HuH-7 (cell line): Measurements from ENCODE around the gene SLC25A27.

Experiments
- DNase-seq: peaks from one replicate; pipeline ENCODE4 v3.0.0; 2011; ENCODE audit warnings: low spot score

Gene SLC25A27

DNA sequence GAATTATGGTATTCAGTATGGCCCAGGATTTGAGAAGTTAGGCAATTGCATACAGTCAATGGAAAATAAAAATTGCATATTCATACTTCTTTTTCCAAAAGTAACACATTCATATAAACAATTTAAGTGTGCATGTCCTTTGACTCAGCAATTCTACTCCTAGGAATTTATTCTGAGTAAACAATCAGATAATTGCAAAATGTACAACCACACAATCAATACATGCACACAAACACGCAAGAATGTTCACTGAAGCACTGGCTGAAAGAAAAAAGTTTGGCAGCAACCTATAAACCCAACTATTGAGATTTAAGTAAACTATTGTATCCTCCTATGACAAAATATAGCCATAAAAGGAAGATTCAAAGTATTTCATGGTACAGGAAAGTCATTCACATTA is 1.8 kb upstream of the SLC25A27 start:
- no peak for DNase-seq

DNA sequence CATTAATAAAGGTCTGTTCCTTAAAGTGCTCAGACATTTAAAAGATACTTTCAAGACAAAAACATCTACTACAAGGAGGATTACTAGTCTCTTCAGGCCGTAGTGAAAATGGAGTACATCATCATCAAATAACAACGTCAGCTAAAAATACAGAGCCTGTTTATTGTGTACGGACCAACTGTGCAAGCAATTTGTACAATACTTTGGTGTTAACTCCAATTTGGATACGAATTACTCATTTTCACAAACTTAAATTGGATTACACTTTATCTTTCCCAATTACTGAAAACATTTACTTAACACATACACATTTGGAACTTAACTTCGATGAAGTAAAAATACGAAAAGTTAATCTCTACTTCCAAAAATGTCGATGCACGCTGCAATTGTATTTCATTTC is 959 bp upstream of the SLC25A27 start:
- DNase-seq, result no peak

DNA sequence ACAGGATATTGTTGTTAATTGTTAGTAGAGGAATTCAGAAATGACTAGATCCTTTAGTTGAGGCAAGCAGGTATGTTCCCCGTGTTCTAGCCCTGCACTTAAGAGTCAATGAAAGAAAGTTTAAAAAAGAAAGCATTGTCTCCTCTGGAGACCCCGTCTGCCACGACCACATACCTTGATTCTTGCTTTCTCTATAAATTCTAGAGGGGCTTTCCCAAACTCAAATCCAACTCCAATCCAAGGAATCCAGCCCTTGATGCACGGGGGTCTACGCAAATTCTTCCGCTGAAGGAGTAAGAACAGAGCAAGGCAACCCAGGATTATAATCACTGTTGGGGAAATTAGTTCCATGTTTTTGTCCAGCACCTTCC is 558 bp upstream of the SLC25A27 start:
- DNase-seq, result no peak

DNA sequence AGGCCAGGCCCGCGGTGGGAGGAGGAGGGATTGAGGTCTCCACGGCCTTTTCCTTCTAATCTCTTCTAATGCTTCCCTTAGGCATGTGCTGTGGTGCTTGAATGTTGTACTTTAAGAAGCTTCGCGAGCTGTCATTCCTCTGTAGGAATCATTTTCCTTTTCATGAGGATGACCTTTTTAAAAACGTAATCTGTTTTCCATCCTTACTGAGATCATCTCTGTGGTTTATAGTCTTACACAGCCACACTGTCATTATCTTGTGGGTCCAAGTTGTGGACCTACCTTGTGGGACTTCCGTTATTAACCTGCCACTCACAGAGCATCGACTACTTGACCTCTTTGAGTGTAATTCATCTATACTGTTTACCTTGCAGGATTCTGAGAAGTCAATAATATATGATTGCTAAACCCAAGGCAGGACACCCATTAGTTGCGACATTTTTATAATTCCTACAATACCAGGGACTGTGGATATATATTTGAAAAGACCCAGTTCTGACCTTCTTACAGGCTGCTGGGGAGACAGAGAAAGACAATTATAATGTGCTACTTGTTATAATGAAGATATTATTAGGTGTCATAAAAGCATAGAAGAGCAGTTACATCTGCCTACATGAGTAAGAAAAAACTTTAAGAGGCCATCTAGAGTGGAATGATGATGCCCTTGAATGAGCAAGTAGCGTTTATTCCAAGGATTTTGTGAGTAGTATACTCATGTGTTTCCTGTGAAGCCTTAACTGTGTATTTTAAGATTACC is 842 bp downstream of the SLC25A27 start:
- DNase-seq, result no peak

DNA sequence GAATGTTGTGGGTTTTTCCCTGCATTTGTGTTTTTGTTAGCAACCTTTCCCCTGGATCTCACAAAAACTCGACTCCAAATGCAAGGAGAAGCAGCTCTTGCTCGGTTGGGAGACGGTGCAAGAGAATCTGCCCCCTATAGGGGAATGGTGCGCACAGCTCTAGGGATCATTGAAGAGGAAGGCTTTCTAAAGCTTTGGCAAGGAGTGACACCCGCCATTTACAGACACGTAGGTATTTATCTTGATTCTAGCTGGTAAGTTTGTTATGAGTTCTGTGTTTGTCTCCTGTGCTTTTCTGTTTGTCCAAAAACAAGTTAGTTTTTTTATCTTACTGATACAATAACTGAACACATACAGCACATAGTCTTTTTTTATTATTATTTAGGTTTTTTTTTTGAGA is 3.0 kb downstream of the SLC25A27 start:
- peak; percentile 46 for DNase-seq

DNA sequence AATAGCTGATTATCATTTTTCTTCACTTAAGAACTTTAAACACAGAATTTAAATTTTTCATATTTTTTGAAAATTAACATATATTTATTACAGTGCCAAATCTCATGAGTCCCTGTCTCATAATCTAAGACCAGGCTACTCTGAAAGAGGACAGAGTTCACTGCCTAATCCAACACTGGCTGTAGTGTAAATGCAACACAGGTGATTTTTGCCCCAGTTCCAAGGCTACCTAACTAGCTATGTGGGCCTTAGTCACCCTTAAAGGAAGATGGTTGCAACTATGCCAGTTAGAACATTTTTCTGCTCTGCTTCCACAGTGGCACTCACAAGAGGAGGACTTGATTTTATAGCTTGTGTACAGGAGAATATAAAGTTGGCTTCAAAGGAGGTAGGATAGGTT is 4.9 kb downstream of the SLC25A27 start:
- DNase-seq, result no peak

DNA sequence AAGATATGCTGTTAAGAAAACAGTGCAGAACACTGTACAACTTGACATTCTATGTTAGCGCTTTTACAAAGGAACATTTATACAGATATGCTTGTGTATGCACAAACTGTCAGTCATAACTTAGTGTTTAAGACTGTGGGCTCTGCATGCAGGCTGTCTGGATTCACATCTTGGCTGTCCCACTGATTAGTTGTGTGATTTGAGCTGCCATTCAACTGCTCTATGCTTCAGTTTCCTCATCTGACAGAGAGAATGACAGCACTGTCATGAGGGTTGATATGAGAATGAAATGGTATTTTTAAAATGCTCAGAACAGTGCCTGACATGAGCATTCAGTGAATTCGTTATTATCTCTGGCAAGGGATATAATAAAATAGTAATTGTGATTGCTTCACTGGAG is 8.7 kb downstream of the SLC25A27 start:
- DNase-seq, result no peak

DNA sequence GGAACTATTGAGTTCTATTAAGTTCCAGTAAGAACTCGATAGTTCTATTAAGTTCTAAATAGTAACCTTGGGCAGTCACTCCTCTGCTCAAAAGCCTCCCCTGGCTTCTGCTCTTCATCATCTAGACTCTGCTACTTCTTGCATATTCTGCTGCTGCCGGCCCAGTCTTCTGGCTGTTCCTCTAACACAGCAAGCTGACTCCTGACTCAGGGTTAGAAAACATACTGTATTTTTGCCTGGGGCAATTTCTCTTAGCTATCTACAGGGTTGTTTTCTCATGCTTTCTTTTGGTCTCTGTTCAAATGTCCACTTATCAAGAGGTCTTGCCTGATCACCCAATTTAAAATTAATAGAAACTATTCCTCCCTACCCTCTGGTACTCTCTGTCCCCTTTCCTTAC is 14.6 kb downstream of the SLC25A27 start:
- DNase-seq, result no peak

DNA sequence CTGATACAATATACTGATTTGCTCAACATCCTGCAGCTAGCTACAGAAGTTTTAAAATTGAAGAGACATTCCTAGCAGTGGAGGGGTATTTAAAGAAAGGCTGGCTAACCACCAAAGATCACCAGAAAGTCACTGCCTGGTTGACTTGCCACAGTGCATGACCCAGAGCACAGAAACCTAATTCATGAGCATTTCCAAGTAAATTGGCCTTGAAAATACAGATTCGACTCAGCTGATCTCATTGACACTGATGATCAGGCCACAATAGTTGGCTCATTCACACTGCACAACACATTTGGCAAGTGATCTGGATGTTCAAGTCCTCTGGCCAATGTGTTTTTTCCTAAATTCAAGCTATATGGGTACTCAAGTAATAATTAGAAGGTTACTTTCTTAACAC is 21.6 kb downstream of the SLC25A27 start:
- no peak for DNase-seq

DNA sequence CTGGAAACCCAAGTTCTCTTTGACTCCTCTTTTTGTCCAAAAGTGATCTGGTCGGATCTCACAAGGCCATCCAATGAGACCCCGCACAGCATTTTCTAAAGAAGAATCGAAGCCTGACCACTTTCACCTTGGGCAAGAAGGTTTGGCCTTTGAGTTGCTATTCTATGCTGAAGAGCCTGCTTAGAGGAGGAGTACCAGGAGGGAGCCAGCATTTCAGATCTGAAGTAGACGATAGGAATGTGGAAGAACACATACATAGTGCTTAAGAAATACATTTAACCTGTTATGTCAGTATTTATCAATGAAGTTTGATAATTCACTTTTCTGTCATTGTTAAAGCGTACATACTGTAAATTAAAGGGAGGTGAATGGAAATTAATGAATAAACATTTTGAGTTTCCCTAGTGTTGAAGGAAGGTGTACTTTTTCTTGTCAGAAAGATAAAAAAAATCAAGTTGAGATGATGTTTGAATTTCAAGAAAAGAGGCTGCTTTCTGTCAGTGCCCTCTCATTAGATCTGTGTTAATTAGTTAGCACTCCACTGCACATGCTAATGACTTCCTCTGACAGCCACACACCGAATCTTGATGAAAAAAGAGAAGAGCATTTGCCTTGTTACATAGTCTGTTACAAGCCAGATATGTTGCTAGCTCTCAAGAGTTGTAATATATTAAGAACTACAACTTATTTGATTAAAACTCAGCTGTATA is 24.0 kb downstream of the SLC25A27 start:
- no peak for DNase-seq

DNA sequence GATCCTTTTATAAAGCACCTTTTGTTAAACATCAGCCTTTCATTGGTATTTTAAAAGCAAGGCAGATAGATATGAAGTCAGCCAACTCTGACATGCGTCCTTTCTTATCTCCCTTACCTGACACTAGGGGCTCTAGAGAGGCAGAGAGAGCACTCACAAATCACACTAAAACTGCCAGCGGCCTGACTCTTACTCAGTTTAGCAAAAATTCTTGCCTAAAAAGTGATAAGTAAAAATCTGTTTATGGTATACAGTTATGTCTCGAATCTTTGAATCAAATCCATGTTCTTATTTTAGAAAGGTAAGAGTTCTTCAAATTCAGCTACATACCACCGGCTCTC is 24.5 kb downstream of the SLC25A27 start:
- DNase-seq, result peak; percentile 42

DNA sequence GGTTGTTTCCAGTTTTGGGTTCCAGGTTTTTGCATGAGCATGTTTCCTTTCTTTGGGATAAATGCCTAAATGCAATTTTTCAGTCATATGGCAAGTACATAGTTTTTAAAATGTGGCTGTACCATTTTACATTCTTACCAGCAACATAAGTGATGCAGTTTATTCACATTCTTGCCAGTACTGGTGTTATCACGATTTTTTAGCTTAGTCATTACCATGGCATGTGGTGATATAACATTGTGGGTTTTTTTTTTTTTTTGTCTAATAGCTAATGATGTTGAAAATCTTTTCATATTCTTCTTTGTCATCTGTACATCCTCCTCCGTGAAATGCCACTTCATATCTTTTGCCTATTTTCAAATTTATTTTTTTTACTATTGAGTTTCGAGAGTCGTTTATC is 32.0 kb downstream of the SLC25A27 start:
- no peak for DNase-seq

DNA sequence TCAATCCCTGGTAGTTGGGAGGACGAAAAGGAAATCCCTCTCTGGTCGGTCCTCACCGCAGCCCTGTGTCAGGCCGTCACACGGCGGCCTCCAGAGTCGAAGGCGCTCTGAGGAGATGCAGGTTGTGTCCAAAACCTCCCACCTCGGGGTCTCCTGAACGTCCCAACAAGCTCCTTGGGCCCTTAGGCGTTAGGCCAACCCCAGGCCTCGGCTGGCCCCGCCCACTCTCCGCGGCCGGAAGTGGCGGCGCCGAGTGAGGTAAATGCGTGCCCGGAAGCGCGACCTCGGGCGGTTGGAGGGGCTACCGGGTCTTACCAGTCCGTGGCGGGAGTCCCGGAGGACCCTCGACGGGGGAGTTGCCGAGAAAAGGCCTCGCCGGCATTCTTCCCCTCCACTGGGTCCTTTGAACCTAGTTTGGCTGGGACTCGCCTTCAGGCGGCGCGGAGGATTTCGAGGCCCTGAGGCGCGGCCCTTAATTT is 34.9 kb downstream of the SLC25A27 start, which contains the start of gene TDRD6:
TSS of gene TDRD6 (plus strand) at position 267 of the 479 bp plus-strand sequence. CDS start 244 bp downstream, outside the sequence.
- DNase-seq, result no peak

DNA sequence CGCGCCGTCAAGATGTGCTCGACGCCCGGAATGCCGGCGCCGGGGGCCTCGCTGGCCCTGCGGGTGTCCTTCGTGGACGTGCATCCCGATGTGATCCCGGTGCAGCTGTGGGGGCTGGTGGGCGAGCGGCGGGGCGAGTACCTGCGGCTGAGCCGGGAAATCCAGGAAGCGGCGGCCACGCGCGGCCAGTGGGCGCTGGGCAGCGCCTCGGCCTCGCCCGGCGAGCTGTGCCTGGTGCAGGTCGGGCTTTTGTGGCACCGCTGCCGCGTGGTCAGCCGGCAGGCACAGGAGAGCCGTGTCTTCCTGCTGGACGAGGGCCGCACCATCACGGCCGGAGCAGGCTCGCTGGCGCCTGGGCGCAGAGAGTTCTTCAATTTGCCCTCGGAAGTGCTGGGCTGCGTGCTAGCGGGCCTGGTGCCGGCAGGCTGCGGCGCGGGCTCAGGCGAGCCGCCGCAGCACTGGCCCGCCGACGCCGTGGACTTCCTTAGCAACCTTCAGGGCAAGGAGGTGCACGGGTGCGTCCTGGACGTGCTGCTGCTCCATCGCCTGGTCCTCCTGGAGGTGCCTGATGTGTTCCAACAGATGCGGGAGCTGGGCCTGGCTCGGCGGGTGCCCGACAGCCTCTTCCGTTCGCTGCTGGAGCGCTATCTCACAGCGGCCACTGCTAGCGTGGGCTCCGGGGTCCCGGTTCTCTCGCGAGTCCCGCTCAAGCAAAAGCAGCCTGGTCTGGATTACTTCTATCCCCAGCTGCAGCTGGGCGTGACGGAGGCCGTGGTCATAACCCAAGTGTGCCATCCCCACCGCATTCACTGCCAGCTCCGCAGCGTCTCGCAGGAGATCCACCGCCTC is 35.6 kb downstream of the SLC25A27 start:
- DNase-seq, result no peak

DNA sequence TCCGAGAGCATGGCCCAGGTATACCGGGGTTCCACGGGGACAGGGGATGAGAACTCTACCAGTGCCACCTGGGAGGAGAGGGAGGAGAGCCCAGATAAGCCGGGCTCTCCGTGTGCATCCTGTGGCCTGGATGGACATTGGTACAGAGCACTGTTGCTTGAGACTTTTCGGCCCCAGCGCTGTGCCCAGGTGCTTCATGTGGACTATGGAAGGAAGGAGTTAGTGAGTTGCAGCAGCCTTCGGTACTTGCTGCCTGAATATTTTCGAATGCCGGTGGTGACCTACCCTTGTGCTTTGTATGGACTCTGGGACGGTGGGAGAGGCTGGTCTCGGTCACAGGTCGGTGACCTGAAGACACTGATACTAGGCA is 36.2 kb downstream of the SLC25A27 start:
- no peak for DNase-seq

DNA sequence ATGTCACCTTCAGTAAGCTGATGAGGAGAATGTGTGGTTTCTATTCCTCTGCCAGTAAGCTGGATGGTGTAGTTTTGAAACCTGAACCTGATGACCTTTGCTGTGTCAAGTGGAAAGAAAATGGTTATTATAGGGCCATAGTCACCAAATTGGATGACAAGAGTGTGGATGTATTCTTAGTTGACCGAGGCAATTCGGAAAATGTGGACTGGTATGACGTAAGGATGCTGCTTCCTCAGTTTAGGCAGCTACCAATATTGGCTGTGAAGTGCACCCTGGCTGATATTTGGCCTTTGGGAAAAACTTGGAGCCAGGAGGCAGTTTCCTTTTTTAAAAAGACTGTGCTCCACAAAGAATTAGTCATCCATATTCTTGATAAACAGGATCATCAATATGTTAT is 36.9 kb downstream of the SLC25A27 start:
- DNase-seq, result no peak

DNA sequence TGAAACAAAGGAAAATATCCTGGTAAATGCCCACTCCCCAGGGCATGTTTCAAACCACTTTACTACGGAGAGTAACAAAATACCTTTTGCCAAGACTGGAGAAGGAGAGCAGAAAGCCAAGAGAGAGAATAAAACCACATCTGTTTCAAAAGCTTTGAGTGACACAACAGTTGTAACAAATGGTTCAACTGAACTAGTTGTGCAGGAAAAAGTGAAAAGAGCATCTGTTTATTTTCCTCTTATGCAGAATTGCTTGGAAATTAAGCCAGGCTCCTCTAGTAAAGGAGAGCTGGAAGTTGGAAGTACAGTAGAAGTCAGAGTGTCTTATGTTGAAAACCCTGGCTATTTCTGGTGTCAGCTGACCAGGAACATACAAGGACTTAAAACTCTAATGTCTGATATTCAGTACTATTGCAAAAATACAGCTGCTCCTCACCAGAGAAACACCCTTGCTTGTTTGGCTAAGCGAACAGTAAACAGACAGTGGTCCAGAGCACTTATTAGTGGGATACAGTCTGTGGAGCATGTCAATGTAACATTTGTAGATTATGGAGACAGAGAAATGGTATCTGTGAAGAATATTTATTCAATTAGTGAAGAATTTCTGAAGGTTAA is 37.5 kb downstream of the SLC25A27 start:
- DNase-seq, result no peak

DNA sequence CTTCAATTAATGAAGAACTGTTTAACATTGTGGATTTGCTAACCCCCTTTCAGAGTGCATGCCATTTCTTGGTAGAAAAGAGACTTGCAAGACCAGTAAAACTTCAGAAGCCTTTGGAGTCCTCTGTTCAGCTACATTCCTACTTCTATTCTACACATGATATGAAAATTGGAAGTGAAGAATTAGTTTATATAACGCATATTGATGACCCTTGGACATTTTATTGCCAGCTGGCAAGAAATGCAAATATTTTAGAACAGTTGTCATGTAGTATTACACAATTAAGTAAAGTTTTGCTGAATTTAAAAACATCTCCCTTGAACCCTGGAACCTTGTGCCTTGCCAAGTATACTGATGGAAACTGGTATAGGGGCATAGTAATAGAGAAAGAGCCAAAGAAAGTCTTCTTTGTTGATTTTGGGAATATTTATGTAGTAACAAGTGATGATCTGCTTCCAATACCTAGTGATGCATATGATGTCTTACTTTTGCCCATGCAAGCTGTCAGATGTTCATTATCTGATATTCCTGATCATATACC is 38.2 kb downstream of the SLC25A27 start:
- DNase-seq, result no peak

DNA sequence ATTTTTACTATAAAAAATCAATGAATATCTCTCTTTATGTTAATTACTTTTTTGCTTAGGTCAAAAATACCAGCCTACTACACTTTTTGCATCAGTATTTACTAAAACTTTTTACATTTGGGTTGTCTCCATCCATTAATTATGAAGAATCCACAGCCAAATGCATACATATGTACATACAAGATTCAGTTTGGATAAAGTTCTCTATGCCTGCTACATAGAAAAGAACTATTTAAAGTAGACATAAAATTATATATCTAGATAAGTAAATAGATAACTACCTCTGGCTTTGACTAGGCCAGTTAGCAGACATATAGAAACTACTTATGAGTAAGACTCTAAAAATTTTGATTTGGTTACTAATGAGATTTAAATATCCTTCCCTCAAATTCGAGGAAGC is 47.2 kb downstream of the SLC25A27 start:
- no peak for DNase-seq

DNA sequence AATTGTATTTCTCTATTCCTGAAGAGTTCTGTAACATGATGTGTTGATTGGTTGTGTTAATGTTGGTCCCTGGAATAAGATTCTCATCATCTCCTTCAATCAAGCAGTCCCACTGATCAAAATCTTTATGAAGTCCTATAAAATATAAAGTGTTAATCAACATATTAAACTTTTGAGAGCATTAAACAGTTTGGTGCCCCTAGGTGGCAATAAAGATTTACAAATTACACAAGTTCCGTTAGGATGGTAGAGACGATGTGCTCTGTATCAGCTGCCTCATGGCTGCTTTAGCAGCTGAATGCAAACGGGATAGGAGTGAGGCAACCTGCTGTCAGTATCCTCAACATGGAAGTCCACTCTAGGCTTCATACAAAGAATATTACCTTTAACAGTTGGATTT is 51.8 kb downstream of the SLC25A27 start:
- no peak for DNase-seq

DNA sequence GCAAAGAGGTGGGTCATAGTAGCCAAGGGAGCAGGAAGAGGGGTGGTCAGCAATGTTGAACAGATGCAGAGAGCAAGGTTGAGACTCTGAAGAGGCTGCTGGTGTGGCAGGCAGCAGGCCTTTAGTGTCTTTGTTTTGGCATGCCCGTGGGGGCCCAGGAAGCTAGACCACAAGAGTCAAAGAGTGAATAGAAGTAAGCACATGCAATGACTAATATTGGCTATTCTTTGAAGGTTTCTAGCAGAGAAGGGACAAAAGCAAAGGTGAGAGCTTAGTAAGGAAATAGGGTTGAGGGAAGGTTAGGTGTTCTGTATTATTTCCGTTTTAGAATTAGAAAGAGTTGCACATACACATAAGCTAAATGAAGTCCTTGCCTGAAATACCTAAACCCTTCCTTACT is 53.7 kb downstream of the SLC25A27 start:
- no peak for DNase-seq

DNA sequence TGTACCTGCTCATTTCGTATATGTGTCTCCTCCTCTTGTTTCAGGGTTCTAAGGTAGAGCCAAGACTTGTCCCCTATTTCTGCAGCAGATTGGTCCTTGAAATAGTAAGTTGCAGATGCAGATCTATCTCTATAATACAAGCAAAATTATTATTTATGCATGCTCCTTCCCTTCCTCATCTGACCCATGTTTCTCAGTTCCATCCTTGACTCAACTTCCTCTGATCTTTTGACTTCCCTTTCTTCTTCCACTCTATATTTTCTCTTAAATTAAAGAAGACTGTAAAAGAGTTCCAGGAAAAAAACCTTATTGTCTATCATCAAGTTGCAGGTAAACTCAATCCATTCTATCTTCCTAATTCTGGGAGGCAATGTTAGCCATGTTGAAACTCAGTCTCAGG is 58.7 kb downstream of the SLC25A27 start:
- DNase-seq, result no peak
